Measurements from ENCODE around the gene OR2H1. TPM values are rescaled to one million over a fixed set of nuclear protein-coding genes. Genes with fewer than 3 reads are reported as not detected.

Gene OR2H1
- total and polyA plus RNA-seq, 9 of the 15 experiments (the other 6 are each of a cell fraction or from before 2014, with no cell fraction given), result not detected

- TF ChIP-seq ZNF318 (IDR thresholded peaks at IDR 0.05; ENCODE audit: borderline replicate concordance in 1 of 2, low read depth in 1 of 2) (no peak), HNRNPK (IDR thresholded peaks at IDR 0.05; ENCODE audit: low read depth, low read length, poor library complexity, severe bottlenecking) (no peak), ZNF197 (CRISPR knock-in tag; IDR thresholded peaks at IDR 0.05; ENCODE audit: low read depth) (no peak), GTF2A2 (tag; IDR thresholded peaks at IDR 0.05) (no peak), ZNF76 (CRISPR knock-in tag; IDR thresholded peaks at IDR 0.05; ENCODE audit: borderline replicate concordance) (no peak), ZNF696 (CRISPR knock-in tag; conservative IDR thresholded peaks at IDR 0.05) (no peak), CCAR2 (IDR thresholded peaks at IDR 0.05; ENCODE audit: low read depth, low read length) (no peak), ZFP36 (IDR thresholded peaks at IDR 0.05; ENCODE audit: low read depth, low read length, partially characterized antibody) (no peak), HNRNPLL (IDR thresholded peaks at IDR 0.05; ENCODE audit: low read depth, low read length, poor library complexity, severe bottlenecking) (no peak), PHB2 (IDR thresholded peaks at IDR 0.05; ENCODE audit: low read depth) (no peak), NCOA2 (IDR thresholded peaks at IDR 0.05; ENCODE audit: partially characterized antibody in 2 of 2) (no peak), MAZ (CRISPR knock-in tag; conservative IDR thresholded peaks at IDR 0.05 in 1 of 2, IDR thresholded peaks at IDR 0.05 in 1 of 2) (peak in 1 of 2 experiments; percentile 62; a peak in 1 of 4 replicates)
- TF ChIP-seq, protein P1, sequence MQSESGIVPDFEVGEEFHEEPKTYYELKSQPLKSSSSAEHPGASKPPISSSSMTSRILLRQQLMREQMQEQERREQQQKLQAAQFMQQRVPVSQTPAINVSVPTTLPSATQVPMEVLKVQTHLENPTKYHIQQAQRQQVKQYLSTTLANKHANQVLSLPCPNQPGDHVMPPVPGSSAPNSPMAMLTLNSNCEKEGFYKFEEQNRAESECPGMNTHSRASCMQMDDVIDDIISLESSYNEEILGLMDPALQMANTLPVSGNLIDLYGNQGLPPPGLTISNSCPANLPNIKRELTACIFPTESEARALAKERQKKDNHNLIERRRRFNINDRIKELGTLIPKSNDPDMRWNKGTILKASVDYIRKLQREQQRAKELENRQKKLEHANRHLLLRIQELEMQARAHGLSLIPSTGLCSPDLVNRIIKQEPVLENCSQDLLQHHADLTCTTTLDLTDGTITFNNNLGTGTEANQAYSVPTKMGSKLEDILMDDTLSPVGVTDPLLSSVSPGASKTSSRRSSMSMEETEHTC (IDR thresholded peaks at IDR 0.05), result peak; percentile 64
These were observed 33.6 kb downstream of the OR2H1 start (continued) for GRCh38 chr6:29490552-29490951.
